GM21717 (cell line): ENCODE measurements around the gene HDGFL3.
"Not testable (repeated sequence)": the region's sequence is repeated elsewhere in the genome, so short reads cannot be mapped to it uniquely, and the experiment has no call there.

Experiments
- ATAC-seq: cut with Tn5 transposase; IDR thresholded peaks from one replicate; pipeline ENCODE4 v1.9.1; 2021; ENCODE audit warnings: mild to moderate bottlenecking, moderate library complexity; ENCODE audit not compliant: unreplicated experiment

HDGFL3 gene

DNA sequence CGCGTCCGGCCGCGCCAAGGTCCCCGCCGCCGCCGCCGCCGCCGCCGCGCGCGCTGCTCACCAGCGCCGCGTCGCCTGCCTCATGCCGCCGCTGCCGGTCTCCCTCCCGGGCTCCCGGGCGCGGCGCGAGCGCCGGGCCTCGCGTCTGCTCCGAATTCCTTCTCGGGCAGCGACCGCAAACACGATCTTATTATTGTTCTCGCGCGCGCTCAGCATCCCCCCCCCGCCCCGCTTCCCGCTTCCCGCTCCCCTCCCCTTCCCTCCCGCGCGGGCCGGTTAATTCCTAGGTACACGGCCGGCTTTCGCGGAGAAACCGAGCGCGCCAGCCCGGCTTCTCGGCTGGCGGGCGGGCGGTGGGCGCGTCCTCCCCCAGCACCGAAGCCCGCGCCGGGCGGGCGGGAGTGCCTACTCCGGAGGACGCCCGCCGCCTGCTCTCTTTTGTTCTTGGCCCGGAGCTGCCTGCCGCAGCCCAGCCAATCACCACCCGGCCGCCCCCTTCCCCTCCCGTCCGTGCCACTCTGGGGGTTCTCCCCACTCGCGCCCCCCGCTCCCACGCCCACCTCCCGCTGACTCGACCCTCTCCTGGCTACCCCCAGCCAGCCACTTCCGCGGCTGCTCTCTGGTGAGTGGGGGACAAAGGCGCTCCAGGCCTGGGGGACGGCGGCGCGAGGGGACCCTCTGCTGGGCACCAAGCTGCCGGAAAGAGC lies at the start of gene HDGFL3:
Gene HDGFL3, minus strand, starts transcription at position 164 of the 707 bp plus-strand sequence. CDS start 409 bp downstream, outside the sequence.
- ATAC-seq: peak; percentile 40

DNA sequence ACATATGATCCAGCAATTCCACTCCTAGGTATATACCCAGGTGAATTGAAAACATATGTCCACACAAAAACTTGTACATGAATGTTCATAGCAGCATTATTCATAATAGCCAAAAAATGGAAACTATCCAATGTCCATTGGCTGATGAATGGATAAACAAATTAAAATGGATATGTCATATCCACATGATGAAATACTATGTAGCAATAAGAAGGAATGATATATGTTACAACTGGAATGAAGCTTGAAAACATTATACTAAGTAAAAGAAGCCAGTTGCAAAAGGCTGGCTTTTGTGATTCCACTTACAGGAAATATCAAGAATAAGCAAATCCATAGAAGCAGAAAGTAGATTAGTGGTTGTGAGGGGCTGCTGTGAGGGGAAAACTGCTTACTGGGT lies 43.2 kb upstream of the HDGFL3 start:
- no peak for ATAC-seq

DNA sequence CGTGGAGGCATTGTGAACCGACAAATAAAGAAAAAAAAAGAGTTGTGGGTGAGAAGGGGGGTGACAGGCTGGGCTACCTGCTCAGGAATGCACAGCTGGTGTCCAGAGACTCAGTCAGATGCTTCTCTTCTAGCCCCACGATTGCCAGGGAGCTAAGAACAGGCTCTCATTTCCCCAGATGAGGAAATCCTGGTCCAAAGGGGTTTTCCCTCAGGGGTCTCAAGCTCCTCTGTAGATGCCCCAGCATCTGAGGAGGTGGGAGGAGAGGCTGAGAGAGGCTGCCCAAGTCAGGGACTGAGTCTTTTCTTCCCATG lies 41.4 kb upstream of the HDGFL3 start:
- ATAC-seq: no peak

DNA sequence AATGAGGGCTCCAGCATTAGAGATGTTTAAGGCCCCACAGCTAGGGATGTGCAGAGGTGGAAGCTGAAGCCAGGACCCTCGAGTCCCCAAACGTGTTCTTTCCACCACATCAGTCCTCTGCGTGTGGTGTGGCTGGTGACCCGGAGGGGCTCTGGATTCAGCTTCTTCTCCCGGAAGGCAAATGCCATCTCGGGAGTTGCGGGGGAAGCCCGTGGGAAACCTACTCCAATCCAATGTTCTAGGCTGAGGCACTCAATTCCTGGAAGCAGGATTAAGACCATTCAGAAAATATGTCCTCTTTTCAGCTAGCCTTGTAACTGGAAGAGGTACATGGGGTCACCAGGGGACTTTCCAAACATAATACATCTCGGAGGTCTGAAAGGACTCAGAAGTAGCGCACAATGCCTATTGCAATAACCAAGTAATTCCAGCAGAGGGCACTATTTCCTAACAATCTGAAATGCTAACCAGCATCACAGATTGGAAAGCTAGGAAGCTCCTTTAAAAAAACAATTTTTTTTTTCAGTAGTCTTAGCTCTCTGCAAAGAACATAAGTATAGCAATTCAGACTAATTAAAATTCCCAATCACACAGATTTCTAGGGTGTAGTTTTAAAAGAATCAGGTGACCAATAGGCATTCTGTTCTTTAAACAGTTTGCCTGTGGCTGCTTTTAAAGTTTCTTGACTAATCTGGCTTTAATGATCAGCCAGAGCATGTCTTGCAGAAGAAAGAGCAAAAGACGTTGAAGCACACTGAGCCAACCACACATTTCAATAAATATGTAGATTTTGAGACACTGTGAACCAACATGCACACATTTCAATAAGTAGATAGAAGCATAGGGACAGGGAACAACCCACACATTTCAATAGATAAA lies 40.8 kb upstream of the HDGFL3 start:
- ATAC-seq: no peak

DNA sequence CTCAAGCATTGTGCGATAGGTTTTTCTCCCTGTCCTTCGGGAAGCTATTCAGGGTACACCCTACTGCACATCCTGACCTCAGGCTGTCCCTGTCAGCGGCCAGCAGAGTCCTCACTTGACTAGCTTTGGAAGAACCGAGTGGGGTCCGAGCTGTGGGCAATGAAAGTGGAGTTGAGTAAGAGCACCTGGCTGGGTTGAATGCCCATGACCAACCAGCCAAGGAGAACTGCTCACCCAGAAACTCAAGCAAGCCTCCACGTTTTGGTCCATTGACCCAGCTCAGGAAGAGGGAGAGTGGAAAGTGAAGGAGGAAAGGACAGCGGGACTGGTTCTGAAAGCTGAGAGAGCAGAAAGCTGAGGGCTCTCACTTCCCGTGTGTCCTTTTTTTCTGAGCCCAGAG lies 36.0 kb upstream of the HDGFL3 start:
- ATAC-seq: no peak

DNA sequence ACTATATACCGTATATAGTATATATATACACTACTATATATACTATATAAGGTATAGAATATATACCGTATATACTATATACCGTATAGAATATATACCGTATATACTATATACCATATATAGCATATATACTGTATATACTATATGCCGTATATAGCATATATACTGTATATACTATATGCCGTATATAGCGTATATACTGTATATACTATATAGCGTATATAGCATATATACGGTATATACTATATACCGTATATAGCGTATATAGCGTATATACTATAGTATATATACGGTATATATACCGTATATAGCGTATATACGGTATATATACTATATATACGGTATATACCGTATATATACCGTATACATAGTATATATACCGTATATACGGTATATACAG lies 22.6 kb upstream of the HDGFL3 start:
- ATAC-seq: no peak

DNA sequence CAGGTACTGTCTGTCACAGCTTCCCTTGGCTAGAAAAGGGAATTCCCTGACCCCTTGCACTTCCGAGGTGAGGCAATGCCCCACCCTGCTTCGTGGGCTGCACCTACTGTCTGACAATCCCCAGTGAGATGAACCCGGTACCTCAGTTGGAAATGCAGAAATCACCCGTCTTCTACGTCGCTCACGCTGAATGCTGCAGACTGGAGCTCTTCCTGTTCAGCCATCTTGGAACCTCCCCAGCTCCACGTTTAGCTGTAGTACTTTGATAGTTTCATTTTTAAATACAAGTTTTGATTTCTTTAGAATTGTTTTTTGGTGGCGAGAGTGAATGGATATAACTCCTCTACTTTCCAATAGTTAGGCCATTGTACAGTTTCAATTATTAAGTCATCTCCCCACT lies 17.8 kb upstream of the HDGFL3 start:
- no peak for ATAC-seq

DNA sequence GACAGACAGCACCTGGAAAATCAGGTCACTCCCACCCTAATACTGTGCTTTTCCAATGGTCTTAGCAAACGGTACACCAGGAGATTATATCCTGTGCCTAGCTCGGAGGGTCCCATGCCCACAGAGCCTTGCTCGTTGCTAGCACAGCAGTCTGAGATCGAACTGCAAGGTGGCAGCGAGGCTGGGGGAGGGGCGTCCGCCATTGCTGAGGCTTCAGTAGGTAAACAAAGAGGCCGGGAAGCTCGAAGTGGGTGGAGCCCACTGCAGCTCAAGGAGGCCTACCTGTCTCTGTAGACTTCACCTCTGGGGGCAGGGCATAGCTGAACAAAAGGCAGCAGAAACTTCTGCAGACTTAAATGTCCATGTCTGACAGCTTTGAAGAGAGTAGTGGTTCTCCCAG lies 14.2 kb upstream of the HDGFL3 start:
- not testable (repeated sequence) for ATAC-seq

DNA sequence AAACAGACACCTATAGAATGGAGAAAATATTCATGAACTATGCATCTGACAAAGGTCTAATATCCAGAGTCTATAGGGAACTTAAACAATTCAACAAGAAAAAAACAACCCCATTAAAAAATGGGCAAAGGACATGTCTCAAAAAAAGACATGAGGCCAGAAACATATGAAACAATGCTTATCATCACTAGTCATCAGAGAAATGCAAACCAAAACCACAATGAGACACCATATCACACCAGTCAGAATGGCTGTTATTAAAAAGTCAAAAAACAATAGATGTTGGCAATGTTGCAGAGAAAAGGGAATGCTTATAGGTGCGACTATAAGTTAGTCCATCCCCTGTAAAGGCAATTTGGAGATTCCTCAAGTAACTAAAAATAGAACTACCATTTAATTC lies 11.4 kb upstream of the HDGFL3 start:
- no peak for ATAC-seq

DNA sequence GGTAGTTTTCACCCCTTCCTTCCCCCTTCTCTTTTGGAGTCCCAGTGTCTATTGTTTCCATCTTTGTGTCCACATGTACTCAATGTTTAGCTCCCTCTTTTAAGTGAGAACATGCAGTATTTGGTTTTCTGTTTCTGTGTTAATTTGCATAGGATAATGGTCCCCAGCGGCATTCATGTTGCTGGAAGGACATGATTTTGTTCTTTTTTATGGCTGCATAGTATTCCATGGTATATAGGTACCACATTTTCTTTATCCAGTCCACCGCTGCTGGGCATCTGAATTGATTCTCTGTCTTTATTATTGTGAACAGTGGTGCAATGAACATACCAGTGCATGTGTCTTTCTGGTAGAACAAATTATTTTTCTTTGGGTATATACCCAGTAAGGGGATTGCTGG lies 7.7 kb upstream of the HDGFL3 start:
- no peak for ATAC-seq

DNA sequence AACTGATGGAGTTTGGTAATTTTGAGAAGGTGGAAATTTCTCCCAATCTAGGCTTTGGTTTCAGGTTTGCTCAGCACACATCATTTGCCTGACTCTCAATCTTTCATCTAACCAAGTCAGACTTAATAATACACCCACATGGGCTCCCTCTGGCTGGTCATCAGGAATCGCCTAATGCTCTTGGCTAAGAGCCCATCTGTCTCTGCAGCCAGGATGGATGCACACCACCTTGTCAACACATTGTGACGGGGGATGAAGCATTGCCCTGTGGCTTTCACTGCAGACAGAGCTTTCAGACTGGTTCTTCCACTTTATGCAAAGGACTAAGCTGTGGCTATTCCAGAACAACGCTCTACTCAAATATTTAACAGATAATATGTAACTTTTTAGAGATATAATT lies 3.0 kb upstream of the HDGFL3 start:
- no peak for ATAC-seq

DNA sequence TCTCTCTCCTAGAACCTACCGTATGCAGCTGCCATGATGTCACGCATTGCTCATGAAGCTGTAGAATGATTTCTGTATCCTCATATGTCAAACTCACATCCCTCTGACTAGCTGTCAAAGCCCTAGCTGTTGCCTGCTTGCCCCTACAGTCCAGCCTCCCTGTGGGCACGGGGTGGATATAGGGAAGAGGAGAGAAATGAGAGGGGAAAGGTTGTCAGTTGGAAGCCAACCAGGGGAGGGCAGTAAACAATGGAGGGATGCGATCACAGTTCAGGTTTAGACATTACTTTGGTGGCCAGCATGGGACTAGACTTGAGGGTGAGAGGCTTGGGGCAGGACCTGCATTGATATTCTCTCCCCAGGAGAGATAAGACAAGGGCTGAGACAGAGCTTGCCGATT lies 1.7 kb upstream of the HDGFL3 start:
- no peak for ATAC-seq

DNA sequence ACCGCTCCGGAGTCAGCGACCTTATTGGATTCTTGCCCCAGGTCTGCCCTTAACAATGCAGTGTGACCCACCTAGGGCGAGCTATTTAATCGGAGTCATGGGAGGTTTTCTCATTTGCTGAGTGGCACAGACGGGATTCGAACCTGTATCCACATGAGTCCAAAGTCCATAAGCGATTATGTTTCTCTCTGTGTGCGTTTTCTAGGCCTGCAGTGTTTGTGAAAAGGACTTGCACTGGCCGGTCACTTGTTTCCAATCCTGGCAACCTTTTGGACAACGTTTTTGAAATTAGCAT lies 691 bp upstream of the HDGFL3 start:
- ATAC-seq: no peak

DNA sequence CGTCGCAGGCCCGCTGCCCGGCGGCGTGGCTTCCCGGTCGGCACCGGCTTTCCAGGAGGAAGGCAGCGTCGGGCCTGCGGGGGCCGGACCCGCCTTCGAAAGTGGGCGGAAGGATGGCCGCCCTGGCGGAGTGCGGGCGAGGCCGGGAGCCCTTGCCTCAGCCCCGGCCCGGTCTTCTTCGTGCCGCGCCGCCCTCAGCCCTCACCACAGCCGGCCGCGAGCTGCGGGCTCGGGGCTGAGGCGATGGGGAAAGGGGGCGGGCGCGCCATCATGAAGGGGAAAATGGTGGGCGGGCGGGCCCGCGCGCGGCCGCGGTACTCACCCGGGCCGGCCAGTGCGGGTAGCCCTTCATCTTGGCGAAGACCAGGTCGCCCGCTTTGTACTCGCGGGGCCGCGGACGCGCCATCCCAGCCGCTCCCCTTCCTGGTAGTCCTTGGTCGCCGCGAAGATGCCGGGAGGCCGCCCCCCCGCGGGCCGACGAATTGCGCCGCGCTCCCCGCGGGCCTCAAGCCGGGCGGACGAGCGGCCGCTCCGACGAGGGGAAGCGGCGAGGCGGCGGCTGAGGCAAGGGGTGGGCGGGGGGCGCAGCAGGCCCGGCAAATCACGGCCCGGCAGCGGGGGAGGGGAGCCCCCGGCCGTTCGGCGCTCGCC lies 489 bp downstream of the HDGFL3 start:
- peak; percentile 20 for ATAC-seq

DNA sequence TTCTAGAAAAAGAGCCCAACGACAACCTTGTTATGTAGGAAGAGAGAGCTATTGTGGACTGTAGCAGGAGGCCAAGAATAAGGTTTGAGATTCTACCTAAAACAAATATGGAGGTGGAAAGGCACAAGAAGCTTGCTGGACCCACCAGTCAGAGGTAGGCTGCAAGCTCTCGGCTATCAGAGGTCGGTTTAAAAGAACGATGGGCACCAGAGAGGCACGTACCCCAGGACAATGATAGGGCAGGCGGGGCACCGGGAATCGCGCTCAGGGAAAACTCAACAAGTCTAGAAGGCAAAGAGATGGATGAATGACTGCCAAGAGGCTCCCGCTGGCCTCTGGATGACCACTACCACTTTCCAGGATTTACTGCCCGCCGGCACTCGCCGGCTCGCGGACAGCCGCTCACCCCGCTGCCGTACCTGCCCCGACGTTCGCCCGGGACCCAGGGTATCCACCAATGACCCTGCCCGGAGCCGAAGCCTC lies 1.1 kb downstream of the HDGFL3 start:
- ATAC-seq: no peak

DNA sequence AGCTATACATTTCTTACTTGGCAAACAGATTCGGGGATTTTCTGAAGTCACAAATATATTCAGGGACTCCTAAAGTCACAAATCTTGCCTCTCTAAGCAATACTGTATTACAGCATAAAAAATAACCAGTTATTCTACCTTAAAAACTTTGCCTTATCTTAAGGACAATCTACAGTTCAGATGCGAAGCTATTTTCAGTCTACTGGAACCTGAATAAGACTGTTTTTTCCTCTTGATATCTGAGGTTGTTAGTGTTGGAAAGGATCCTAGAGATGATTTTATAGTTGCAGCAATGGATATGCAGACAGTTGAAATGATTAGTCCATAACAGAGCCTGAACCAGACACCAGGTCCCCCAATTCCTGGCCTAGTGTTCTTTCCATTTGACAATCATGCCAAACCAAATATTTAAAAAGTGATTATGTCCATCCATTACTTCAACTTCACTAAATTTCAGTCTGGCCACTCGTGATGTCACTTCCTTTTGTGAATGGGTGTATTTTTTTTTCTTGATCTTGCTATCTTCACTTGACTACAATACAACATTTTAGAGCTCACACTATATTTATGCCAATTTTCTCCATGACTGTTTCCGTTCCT lies 1.8 kb downstream of the HDGFL3 start:
- no peak for ATAC-seq

DNA sequence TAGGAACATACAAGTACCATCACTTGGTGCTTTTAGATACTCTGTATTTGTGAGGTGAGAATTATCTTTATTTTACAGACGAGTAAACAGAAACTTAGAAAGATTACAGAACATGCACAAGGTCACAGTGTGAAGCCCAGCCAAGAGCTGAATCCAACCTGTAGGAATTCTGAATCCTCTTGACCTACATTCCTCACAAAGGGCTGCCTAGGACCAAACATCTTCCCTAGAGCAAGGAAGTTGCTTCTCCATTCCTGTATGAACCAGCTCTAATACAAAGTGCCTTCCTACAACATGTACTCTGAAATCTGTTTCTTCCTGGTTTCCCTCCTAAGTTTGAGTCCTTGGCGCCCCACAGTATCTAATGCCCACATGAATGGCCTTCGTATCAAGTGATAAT lies 2.9 kb downstream of the HDGFL3 start:
- ATAC-seq: no peak

DNA sequence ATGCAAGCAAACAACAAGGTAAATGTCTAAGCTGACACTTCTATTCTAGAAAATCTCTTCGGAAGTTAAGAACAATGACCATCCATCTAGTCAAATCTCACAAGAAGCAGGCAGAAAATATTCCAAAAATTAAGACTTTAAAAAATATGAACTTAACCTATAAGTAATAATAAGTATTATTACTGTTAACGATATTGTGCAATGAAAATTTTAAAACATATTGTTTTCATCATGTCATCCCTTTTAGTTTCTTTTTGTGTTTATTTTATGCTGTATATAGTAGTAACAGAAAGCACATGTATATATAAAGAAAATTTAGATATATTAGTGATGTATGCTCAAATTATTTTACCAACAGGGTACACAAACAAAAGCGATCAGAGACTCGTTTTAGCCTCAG lies 4.1 kb downstream of the HDGFL3 start:
- ATAC-seq: no peak

DNA sequence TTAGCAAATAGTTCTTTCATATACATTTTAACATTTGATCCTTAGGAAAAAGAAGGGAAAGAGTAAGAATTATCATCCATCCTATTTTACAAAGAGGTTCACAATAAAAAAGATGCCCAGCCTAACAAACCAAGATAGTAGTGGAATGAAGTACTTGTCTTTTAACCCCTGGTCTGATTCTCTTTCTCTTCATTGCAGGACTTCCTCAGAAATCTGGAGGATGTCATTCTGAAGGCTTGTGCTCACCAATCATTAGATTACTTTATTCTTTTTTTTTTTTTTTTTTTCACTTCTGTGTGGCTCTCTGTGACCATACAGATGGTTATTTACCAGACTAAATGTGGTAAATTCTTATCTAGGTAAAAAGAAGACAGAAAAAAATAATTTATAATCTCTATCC lies 7.0 kb downstream of the HDGFL3 start:
- no peak for ATAC-seq

DNA sequence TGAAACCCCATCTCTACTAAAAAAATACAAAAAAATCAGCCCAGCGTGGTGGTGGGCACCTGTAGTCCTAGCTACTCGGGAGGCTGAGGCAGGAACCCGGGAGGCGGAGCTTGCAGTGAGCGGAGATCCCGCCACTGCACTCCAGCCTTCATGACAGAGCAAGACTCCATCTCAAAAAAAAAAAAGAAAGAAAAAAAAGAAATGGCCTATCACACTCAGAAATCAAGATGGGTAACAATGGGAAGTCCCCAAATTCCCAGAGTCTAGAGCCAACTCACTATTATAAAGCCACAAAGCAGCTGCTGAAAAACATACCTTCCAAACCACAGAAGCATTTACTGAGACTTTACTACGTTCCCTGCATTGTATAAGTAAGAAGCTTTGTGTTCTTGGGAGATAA lies 7.5 kb downstream of the HDGFL3 start:
- peak; percentile 41 for ATAC-seq

DNA sequence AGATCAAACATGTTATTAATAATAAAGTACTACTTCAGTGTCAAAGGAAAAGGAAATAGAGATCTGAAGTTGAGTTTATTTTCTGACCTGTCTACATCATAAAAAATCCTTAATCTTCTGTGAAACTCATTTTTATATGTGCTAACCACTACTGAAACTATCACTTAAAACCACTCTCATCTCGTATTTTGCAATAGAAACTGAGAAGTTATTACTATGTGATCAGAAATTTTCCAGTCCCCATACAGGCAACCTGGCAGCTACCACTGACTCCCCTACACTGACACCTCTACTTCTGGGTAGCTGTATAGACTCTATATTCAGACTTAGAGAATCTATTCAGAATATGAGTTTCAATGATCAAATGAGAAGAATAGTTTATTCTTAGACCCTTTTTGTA lies 8.3 kb downstream of the HDGFL3 start:
- peak; percentile 75 for ATAC-seq

DNA sequence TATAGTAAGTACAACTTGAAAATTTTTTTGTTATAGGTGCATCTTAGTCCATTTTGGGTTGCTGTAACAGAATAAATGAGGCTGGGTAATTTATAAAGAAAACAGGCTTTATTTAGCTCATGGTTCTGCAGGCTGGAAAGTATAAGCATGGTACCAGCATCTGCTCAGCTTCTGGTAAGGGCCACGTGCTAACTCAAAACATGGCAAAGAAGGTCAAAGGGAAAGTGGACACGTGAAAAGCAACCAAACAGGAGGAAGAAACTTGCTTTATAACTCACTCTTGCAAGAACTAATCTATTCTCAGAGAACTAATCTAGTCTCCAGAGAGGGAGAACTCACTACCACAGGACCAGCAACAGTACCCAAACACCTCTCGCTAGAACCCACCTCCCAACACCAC lies 9.1 kb downstream of the HDGFL3 start:
- peak; percentile 13 for ATAC-seq
